ENCODE measurements around the gene SEC22A.

Gene SEC22A

DNA sequence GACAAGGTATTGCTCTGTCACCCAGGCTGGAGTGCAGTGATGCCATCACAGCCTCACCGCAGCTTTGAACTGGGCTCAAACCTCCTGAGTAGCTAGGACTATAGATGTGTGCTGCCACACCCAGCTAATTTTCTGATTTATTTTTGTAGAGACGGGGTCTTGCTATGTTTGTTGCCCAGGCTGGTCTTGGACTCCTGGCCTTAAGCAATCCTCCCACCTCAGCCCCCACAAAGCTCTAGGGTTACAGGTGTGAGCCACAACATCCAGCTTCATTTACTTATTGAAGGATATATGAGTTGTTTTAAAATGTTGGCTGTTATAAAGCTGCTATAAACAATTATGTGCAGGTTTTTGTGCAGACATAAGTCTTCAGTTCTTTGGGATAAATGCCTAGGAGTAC is 62.2 kb downstream of the SEC22A start:
- no peak for DNase-seq (ENCODE audit: low read depth in 2 of 2)

DNA sequence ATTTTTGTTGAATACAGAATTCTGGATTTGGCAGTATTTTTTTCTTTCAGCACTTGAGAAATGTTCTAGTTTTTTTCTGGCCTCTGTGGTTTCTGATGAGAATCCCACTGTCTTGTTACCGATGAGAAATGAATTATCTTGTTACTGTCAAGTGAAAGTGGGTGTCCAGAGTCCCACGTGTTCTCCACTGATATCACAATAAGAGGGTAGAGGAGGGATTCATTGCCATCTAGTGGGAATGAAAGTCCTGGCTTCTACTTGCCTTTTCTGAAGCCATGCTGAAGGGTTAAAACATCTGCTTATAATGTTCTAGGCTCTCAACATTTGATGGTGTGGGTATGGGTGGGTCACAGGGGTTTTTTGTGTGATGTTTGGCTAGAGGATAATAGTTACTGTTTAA is 66.1 kb downstream of the SEC22A start:
- no peak for DNase-seq (ENCODE audit: low read depth in 2 of 2)

- DNase-seq (ENCODE audit: low read depth in 2 of 2): no peak
Observed at GRCh38 chr3:123270818-123271217, 69.1 kb downstream of the SEC22A start.

- no peak for DNase-seq (ENCODE audit: low read depth in 2 of 2)
Observed at GRCh38 chr3:123271466-123272159, 69.9 kb downstream of the SEC22A start.

- DNase-seq (ENCODE audit: low read depth in 2 of 2): no peak
Observed at GRCh38 chr3:123272547-123272946, 70.8 kb downstream of the SEC22A start.

- DNase-seq (ENCODE audit: low read depth in 2 of 2): no peak
Observed at GRCh38 chr3:123275691-123276090, 73.9 kb downstream of the SEC22A start.

GRCh38 chr3:123276346-123277006 is 74.7 kb downstream of the SEC22A start:
- no peak for DNase-seq (ENCODE audit: low read depth in 2 of 2)

DNA sequence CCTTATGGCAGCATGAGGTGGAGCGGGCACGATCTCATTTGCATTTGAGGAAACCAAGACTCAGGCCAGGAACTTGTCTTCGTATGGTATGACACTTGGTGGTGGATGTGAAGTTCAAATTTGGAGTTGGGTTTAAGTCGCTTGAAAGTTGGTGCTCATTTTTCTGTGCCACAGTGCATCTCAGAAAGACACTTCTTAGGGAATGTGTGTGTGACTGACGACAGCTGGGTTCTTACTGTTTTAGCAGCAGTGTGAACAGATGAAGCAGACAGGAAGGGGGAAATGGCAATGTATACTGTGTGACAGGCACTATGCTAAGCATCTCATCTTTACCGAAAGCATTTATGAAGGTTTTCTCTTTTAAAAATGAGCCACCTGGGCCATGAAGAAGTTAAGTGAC is 75.4 kb downstream of the SEC22A start:
- no peak for DNase-seq (ENCODE audit: low read depth in 2 of 2)

DNA sequence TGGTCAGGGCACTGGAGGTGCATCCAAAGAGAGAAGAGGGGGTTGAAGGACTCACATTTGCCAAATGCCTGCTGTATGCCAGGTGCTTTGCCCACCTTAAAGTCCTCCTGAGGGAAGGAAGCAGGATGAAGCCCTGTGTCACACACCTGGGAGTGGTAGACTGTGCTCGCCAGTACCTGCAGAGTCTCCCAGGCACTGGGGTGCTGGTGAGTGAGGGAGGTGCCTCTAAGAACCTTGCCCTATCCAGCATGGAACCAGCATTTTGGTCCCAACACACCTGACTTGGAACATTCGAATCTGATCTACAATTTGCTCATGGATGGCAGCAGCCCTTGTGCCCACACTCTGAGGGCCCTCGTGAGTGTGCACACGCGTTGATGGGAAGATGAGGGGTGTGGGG is 76.7 kb downstream of the SEC22A start:
- no peak for DNase-seq (ENCODE audit: low read depth in 2 of 2)

- no peak for DNase-seq (ENCODE audit: low read depth in 2 of 2)
Observed at GRCh38 chr3:123279121-123279520, 77.4 kb downstream of the SEC22A start.

DNA sequence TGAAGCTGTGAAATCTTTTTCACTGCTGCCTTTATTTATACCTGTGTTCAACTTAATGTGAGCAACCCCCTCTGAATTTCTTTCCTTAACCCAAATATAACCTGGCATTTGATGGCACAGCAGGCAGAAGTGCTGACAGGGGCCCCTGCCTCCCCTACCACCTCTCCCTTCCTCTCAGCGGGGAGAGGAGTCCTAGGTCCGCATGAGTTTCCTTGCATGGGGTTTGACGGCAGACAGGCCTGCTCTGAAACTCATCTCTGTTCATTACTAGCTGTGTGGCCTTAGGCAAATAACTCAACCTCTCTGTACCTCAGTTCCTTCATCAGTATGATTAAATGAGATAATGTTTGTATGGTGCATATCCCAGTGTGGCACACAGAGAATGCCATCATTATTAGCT is 79.7 kb downstream of the SEC22A start:
- DNase-seq (ENCODE audit: low read depth in 2 of 2): no peak

- DNase-seq (ENCODE audit: low read depth in 2 of 2): no peak
Observed at GRCh38 chr3:123281929-123282328, 80.2 kb downstream of the SEC22A start.

GRCh38 chr3:123282461-123282860 is 80.7 kb downstream of the SEC22A start:
- DNase-seq (ENCODE audit: low read depth in 2 of 2): no peak

DNA sequence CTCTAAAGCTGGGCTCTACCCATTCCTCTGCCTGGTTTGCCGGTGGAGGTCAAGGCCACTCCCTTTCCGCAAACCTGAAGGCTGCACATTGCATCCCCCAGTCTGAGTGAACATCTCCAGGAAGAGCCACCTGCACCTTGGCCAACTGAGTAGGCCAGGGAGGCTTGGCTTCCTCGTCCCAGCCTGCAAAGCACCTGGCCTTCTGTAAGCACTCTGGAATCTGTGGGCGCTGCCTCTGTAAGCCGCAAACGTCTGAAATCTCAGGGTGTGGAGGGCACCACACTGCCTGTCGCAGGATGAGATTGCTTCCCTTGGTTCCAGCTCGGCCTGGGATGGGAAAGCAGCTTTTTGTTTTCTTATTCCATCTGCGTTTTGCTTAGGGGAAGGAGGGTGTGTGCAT is 81.3 kb downstream of the SEC22A start:
- DNase-seq (ENCODE audit: low read depth in 2 of 2): no peak

GRCh38 chr3:123283657-123284398 is 82.1 kb downstream of the SEC22A start:
- no peak for DNase-seq (ENCODE audit: low read depth in 2 of 2)

DNA sequence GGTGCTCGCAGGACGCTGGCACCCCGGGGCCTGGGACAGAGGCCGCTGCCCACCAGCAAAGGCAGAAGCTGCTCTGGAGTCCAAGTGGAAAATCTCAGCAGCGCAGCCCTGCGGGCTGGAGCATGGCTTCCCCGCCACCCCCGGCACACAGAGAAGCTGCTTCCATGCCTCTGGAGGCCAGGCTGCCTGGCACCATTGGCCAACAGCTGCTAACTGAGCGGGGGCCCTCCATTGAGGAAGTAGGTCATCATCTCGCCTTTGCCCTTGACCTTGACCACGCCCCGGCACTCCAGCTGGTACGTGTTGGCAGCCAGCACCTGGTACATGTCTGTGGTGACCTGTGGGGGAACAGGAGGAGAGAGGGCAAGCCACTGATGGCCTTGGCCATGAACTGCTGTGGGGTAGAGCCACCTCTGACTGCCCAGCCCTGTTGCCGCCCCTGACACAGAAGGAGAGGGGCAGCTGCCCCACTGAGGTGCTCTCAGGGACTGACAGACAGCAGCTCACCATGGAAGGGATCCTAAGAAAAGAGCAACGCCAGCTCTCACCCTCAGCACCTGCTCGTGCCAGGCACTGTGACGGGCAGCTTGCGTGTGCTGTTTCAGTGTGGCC is 82.8 kb downstream of the SEC22A start:
- no peak for DNase-seq (ENCODE audit: low read depth in 2 of 2)

GRCh38 chr3:123285066-123285465 is 83.3 kb downstream of the SEC22A start:
- no peak for DNase-seq (ENCODE audit: low read depth in 2 of 2)

- no peak for DNase-seq (ENCODE audit: low read depth in 2 of 2)
Observed at GRCh38 chr3:123285479-123285878, 83.7 kb downstream of the SEC22A start.

GRCh38 chr3:123285931-123286307 is 84.2 kb downstream of the SEC22A start:
- DNase-seq (ENCODE audit: low read depth in 2 of 2): no peak

GRCh38 chr3:123286308-123287023 is 84.7 kb downstream of the SEC22A start:
- DNase-seq (ENCODE audit: low read depth in 2 of 2): peak; percentile 8 to 10

DNA sequence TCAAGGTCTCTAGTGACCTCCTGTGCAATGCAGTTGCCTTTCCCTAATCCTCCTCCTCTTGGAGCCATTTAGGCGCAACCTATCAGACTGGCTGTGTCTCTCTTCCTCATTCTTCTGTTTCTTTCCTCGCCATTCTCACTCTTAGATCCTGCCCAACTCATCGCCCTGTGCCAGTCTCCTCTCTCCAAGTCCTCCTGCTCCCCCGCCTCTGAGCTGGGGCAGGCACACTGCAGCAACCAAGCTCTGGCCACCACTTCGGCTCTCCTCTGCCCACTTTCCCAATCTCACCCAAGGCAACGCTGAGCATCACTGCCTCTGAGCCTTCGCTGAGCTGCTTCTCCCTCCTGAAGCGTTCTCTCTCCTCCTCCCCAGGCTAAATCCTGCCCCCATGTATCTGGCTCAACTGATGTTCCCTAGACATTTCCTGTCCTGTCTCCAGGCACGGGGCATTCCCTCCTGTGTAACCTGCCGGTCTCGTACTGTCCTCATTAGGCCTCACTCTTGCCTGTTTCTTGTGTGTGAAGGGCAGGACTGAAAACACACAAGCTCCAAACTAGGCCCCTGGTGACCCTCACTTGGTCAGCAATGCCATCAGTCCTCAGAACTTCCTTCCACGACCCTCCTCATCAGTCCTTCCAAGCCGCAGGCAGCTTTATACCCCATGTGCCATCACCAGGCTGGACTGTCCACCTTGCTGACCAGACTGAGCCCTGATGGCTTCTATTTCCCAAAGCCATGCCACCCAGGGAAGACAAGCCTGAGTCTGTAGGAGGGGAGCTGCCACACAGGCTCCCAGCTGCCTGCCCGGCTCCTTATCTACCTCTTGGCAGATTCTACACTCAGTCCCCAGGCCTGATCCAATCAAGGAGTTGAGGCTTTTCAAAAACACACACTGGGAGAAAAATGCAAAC is 85.6 kb downstream of the SEC22A start:
- DNase-seq (ENCODE audit: low read depth in 2 of 2): no peak
